ENCODE data around the gene OCA2.

GRCh38 chr15:28030801-28031200, 68.3 kb downstream of the OCA2 start:
- TF ChIP-seq CTCF (IDR thresholded peaks at IDR 0.05) (no peak), POLR2AphosphoS5 (IDR thresholded peaks at IDR 0.05) (no peak), POLR2A (IDR thresholded peaks at IDR 0.05; ENCODE audit: low read depth) (no peak)
